Measurements from ENCODE around the gene VRTN.

The VRTN gene

DNA sequence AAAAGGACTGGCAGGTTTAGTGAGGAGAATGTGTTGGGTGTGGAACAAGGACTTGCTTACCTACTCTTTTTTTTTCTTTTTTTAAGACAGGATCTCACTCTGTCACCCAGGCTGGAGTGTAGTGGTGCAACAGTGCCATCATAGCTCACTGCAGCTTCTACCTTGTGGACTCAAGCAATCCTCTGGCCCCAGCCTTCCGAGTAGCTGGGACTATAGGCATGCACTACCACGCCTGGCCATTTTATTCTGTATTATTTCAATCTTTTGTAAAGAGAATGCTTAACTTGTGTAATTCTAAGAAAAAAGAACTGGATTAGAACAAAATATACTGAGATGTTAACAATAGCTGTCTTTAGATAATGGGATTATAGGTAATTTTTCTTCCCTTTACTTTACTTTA lies 1.9 kb upstream of the VRTN start:
- TF ChIP-seq, protein P1, sequence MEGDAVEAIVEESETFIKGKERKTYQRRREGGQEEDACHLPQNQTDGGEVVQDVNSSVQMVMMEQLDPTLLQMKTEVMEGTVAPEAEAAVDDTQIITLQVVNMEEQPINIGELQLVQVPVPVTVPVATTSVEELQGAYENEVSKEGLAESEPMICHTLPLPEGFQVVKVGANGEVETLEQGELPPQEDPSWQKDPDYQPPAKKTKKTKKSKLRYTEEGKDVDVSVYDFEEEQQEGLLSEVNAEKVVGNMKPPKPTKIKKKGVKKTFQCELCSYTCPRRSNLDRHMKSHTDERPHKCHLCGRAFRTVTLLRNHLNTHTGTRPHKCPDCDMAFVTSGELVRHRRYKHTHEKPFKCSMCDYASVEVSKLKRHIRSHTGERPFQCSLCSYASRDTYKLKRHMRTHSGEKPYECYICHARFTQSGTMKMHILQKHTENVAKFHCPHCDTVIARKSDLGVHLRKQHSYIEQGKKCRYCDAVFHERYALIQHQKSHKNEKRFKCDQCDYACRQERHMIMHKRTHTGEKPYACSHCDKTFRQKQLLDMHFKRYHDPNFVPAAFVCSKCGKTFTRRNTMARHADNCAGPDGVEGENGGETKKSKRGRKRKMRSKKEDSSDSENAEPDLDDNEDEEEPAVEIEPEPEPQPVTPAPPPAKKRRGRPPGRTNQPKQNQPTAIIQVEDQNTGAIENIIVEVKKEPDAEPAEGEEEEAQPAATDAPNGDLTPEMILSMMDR (IDR thresholded peaks at IDR 0.05), result no peak

DNA sequence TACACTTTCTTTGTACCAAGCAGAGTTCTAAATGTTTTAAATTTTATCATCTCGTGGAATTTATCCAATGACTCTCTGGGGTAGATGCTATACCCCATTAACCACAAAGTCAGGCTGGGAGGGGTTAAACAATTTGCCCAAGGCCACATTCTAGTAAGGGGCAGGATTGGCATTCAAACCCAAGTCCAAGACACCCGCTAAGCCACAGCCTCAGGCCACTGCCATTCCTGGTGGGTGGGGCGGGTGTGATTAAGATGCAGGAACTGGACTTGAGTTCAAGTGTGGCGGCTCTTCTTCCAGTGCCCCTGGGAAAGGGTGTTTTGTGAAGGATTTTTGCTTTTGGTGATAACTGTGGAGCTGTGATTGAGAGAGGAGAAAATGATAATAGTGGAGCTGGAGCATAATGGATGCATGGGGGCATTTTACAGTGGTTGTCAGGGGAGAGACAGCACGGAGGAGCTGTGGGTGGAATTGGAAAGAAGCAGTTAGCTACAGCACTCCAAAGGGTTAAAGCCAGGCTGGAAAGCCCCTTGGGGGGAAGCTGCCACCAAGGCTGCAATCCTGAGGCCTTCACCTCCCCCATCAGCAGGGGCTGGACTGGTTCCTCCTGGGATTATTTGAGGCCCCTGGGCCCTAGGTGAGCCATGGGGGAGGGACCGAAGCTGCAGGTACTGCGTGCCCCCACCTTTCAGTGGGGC lies 1.0 kb upstream of the VRTN start:
- TF ChIP-seq, protein P1 (IDR thresholded peaks at IDR 0.05), result no peak

DNA sequence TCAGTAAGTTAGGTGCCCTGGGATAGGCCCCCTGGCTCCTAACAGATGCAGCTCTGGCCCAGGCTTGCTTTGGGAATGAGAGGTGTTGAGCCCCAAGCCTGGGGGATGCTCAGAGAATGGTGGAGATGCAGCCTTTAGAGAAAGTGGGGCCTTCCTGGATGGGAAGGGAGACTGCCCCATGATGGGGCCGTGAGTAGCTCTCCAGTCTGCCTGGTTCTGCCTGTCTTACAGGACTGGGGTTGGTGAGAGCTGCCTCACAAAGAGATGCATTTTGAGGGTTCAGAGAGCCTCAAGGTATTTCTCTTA lies 523 bp upstream of the VRTN start:
- TF ChIP-seq, protein P1 (IDR thresholded peaks at IDR 0.05), result no peak

DNA sequence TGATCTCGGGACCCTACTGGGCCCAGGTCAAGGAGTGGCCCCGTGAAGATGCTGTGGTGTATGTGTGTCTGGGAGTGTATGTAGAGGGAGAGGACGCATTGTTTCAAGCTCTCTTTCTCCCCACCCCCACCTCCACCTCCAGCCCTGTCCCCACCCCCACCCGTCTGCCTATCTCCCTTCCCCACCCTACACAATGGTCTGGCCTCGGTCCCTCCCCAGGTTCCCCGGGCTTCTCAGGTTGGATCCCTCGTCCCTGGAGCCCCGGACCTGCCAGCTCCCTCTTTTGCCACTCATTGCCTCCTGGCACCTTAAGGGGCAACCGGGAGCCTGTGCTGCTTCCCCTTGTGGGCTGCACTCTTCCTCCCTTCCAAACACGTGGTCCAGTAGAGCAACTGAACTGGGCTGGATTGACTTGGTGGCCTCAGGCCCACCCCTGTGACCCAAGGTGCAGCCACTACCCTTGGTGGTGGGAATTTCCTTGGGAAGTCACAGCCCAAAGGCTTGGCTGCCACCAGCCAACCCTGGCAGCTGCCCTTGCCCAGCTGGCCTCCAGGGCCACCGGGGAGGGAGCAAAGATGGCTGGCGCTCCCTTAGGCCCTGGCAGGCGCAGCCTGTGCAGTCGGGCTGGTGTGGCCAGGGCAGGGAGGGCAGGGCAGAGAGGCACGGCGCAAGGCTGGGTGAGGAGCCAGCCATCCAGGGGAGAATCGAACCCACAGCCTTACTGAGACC lies 628 bp downstream of the VRTN start:
- TF ChIP-seq, protein P1 (IDR thresholded peaks at IDR 0.05), result no peak

DNA sequence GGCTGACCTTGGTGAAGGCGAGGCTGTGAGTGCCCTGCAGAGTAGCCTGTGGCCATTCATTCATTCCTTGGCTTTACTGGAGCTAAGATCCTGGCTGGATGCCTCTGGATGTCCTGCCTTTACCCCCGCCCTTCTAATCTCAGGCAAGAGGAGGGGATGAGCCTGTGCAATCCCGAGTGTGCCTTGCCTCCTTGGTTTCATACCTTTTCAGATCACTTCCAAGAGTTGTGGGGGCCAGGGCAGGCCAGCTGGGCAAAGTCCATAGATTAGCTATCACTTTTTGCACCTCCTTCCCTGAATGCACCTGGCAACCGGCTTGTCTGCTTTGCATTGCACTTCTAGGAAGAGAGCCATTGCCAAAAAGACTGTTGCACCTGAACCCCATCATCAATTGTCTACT lies 1.5 kb downstream of the VRTN start:
- TF ChIP-seq, protein P1 (IDR thresholded peaks at IDR 0.05), result no peak

DNA sequence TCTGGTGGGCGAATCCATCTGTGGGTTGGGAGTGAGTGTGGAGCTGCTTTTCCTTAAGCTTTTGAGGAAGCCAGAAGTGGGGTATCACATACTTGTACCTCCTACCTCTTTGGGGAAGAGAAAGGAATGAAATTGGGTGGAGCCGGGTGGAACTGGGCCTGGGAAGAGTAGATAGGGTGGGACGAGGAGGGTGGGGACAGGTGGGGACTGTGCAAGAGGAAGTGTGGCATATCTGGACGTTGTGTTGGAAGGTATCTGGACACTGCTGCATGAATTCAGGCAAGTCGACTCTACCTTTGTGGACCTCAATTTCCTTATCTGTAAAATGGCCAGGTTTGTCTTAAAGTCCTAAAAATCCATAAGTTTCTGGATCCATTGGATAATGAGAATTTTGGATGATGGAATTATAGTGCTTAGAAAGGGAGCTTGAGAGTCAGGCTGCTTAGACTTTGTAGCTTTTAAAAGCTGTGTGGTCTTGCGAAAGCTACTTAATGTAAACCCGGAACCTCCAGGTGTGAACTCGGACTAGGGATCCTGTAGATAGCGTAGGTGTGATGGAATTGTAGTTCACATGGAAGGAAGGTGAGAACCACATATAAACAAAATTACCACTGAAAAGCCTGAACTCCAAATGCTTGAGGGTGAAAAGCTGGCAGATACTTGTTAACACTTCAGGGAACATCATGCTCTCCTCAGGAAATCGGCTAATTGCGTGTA lies 2.1 kb downstream of the VRTN start:
- TF ChIP-seq, protein P1 (IDR thresholded peaks at IDR 0.05), result no peak

DNA sequence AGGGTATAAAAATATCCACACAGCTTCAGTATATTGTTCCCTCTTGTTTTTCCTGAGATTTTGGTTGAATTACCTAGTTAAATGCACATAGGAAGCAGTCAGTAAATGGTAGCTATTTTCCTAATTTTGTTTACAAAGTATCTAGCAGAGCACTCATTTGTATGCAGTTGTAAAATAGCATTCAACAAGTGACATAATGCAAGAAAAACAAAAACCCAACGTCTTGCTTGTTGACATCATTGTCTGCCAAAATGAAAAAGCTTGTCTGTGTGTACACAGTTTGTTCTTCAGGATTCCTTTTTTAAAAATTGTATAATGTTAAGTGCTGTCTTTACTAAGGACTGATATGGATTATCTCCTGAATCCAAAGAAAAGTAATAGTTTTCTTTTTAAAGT lies 2.7 kb downstream of the VRTN start:
- TF ChIP-seq, protein P1 (IDR thresholded peaks at IDR 0.05), result no peak
